ENCODE data around the gene ANKS1B.

DNA sequence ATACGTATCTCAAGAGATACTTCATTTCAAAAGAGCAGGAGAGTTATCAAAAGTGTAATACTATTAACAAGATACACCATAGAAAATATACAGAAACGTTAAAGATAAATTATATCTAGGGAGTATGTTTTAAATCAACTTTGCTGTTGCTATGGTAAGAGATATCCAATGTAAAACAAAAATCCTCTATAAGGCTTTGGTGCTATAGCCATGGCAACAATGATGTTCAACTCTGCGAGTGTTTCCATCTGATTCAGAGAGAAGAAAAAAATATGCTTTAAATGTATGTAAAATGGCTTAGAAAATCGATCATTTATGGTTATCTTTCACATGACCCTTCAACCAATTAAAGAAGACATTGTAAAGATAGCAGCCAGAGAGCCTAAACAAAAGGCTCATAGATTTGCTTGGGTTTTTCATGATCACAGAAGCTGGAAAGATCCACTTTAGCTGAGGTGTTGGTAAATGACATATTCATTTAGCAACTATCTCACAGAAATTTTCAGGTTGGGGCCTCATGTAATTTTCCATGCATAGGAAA, 724.2 kb downstream of the ANKS1B start:
- no peak for TF ChIP-seq GATA2 (IDR thresholded peaks at IDR 0.05; ENCODE audit: low read depth, low read length)
- no peak for TF ChIP-seq GATA3 (IDR thresholded peaks at IDR 0.05; ENCODE audit: low read depth, low read length)

Measured in SH-SY5Y (cell line).